ENCODE data around the gene ESCO1.

ESCO1 gene

DNA sequence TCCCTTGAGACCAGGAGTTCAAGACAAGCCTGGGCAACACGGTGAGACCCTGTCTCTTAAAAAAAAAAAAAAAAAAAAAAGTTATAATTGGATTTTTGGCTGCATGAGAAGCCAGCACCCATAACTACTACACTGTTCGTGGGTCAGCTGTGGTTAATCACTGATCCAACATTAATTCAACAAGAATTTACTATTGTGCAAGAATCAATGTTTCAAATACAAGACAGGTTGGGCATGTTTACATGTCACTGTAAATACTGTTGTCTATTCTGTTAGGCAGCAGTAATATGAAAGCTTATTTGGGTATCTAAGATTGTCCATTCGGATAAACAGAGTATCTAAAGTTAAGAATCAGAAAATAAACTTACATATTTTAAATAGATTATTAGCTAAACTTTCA lies 62.3 kb downstream of the ESCO1 start:
- H3K9ac ChIP-seq: no peak overlapping the region
- no peaks in the 10 kb centered on the region for H3K4me1 ChIP-seq
- H3K9me3 ChIP-seq: no peaks in the 10 kb centered on the region
- H3K4me2 ChIP-seq: no peak overlapping the region
- H3K27ac ChIP-seq: no peak overlapping the region
- no peak for TF ChIP-seq Cebpa-rat (IDR thresholded peaks at IDR 0.05)
- H4K20me1 ChIP-seq: no peaks in the 10 kb centered on the region
- no peak overlapping the region for H3K4me3 ChIP-seq
- H3K27me3 ChIP-seq: no peaks in the 10 kb centered on the region
- H3K36me3 ChIP-seq: peaks cover 80% of the 10 kb centered on the region

DNA sequence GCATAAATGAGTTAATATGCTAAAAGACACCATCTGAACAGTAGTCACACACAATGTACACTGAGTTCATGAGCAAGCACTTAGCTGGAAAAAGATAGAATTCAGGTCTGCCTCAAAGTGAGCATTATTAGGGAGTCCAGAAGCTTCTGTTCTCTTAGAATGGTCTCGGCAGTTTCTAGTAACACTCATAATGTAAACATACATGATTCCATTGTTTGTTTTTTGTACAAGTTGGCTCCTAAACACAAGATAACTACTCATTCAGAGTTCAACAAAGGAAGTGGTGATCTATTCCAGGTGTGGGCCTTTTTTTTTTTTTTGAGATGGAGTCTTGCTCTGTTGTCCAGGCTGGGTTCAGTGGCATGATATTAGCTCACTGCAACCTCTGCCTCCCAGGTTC lies 66.2 kb downstream of the ESCO1 start:
- Histone ChIP-seq H3K27ac (no peak overlapping the region), H3K4me1 (no peaks in the 10 kb centered on the region), H3K4me2 (no peak overlapping the region), H3K4me3 (no peak overlapping the region), H3K9me3 (no peaks in the 10 kb centered on the region), H3K36me3 (peaks cover 89% of the 10 kb centered on the region), H4K20me1 (no peaks in the 10 kb centered on the region), H3K9ac (no peak overlapping the region), H3K27me3 (no peaks in the 10 kb centered on the region)
- TF ChIP-seq Cebpa-rat (IDR thresholded peaks at IDR 0.05): no peak

DNA sequence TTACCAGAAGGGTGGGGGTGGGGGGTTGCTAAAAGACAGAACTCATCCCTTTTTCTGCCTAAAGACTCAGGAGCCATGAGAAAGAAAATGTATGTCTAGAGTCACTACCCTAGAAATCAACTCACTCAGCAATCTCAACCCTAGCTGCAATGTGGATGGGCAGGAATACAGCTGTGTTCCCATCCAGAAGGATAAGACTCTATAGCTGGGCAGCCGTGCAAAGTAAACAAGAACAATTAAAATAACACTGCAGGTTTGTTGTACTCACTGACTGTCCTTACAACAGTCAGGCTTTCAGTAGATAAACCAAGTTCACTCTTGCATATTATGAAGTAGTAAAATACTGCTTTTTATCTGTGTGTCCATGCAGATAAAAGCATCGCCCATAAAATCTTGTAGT lies 74.0 kb downstream of the ESCO1 start:
- no peaks in the 10 kb centered on the region for H4K20me1 ChIP-seq
- H3K27ac ChIP-seq: no peak overlapping the region
- H3K4me1 ChIP-seq: no peaks in the 10 kb centered on the region
- H3K9me3 ChIP-seq: no peaks in the 10 kb centered on the region
- no peaks in the 10 kb centered on the region for H3K27me3 ChIP-seq
- no peak overlapping the region for H3K4me2 ChIP-seq
- H3K4me3 ChIP-seq: no peak overlapping the region
- H3K36me3 ChIP-seq: peaks cover 69% of the 10 kb centered on the region
- H3K9ac ChIP-seq: no peak overlapping the region
- no peak for TF ChIP-seq Cebpa-rat (IDR thresholded peaks at IDR 0.05)

DNA sequence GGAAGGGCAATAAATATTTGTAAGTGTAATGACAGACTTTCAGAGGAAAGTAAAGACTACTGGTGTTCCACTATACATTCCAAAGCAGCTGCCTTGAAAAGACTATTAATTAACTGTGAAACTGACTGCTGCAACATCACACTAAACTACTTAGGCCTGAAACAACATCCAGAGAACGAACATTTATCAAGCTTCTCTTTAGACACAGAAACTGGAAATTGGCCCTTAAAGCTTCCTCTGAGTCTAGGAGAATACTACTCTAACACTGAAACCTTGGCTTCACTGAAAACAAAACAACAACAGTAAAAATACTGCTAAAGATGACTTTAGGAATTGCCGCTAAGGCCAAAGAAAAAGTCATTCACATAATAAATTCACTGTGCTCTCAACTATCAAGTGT lies 74.6 kb downstream of the ESCO1 start:
- no peak for TF ChIP-seq Cebpa-rat (IDR thresholded peaks at IDR 0.05)
- no peak overlapping the region for H3K9ac ChIP-seq
- H3K4me2 ChIP-seq: no peak overlapping the region
- H3K4me3 ChIP-seq: no peak overlapping the region
- no peaks in the 10 kb centered on the region for H3K4me1 ChIP-seq
- no peaks in the 10 kb centered on the region for H4K20me1 ChIP-seq
- no peaks in the 10 kb centered on the region for H3K27me3 ChIP-seq
- H3K27ac ChIP-seq: no peak overlapping the region
- H3K36me3 ChIP-seq: peaks cover 69% of the 10 kb centered on the region
- no peaks in the 10 kb centered on the region for H3K9me3 ChIP-seq

DNA sequence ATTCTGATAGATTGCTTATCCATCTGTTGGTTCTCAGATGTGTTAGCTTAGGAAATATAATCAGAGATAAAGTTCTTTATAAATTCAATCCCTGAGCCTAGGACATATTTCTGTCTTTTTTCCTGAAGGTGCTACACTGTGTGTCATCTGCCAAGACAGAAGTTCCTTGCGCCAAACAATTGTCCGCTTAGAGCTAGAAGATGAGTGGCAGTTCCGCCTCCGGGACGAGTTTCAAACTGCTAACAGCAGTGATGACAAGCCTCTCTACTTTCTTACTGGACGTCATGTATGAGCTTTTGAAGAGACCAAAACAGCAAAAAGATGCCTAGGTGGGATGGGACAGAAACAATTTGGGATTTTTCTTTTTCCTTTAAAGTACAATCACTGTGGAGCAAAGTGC lies 78.0 kb downstream of the ESCO1 start:
- H3K4me1 ChIP-seq: no peaks in the 10 kb centered on the region
- no peaks in the 10 kb centered on the region for H3K9me3 ChIP-seq
- H3K4me2 ChIP-seq: no peak overlapping the region
- H3K27ac ChIP-seq: no peak overlapping the region
- no peaks in the 10 kb centered on the region for H4K20me1 ChIP-seq
- peaks cover 60% of the 10 kb centered on the region for H3K36me3 ChIP-seq
- no peak for TF ChIP-seq Cebpa-rat (IDR thresholded peaks at IDR 0.05)
- H3K27me3 ChIP-seq: no peaks in the 10 kb centered on the region
- no peak overlapping the region for H3K4me3 ChIP-seq
- no peak overlapping the region for H3K9ac ChIP-seq

DNA sequence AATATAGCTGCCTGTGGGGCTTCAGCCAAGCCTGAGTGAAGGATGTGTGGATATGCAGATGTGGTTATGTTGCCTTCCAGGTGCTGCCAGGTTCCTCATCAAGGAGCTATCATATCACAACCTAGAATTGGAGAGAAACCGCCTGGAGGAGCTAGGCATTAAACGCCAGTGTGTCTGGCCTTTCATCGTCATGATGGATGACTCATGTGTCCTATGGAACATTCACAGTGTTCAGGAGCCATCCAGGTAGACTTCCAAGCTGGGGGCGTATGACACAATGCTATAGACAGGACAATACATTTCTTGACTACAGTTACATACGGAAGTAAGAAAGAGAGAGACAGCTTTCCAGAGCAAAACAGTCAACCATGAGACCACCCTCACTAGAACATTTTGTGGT lies 86.8 kb downstream of the ESCO1 start:
- Histone ChIP-seq H3K9ac (no peak overlapping the region), H3K4me1 (no peaks in the 10 kb centered on the region), H3K4me2 (no peak overlapping the region), H3K27ac (no peak overlapping the region), H3K9me3 (peaks cover 6% of the 10 kb centered on the region; the same call in 1 of the 2 replicates), H3K36me3 (peaks cover 36% of the 10 kb centered on the region; the same call in 1 of the 2 replicates), H4K20me1 (no peaks in the 10 kb centered on the region), H3K4me3 (no peak overlapping the region), H3K27me3 (no peaks in the 10 kb centered on the region)
- no peak for TF ChIP-seq Cebpa-rat (IDR thresholded peaks at IDR 0.05)

DNA sequence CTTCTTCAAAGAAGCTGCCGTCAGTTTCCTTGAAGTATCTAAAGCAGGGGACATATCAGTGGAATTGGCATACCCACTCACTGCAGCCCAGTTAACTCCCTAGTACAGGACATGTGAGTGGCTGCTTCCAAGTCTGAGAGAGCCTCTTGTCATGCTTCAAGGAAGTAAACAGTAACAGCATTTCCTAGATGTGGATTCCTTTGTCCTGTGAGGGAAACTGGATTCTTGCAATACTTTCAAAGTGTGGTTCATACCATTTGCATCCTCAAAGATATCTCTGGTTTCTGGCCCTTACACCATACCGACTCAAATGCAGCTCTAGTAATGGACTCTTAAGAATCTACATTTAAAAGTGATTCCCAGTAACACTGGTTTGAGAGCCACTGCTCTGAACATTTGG lies 87.2 kb downstream of the ESCO1 start:
- peaks cover 35% of the 10 kb centered on the region; the same call in 1 of the 2 replicates for H3K36me3 ChIP-seq
- no peak for TF ChIP-seq Cebpa-rat (IDR thresholded peaks at IDR 0.05)

DNA sequence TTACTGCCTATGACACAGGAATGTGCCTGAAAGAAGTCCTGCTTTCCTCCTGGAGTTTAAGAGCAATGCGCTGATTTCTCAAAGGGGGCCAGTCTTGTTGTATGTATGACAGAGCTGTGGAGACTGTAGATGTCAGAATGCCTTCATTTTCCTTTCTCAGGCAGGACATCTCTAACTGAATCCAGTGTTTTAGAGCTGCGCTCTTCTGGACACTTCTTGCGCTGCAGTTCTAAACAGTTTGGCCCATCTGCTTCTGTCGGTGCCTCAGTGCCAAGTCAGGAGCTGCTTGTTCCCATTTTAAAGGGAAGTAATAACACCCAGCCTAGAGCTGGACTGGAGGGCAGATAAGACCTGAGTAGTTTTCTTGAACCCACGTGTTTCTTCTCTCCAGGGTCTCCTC lies 91.4 kb downstream of the ESCO1 start:
- no peak for TF ChIP-seq Cebpa-rat (IDR thresholded peaks at IDR 0.05)
- Histone ChIP-seq H3K9ac (no peak overlapping the region), H3K27ac (no peak overlapping the region), H3K36me3 (peaks cover 12% of the 10 kb centered on the region; the same call in 1 of the 2 replicates), H3K4me1 (no peaks in the 10 kb centered on the region), H3K27me3 (no peaks in the 10 kb centered on the region), H3K9me3 (peaks cover 6% of the 10 kb centered on the region; the same call in 1 of the 2 replicates), H4K20me1 (no peaks in the 10 kb centered on the region), H3K4me3 (no peak overlapping the region), H3K4me2 (no peak overlapping the region)

More for the DNA sequence above, 87.2 kb downstream of the ESCO1 start:
- Histone ChIP-seq H3K4me2 (no peak overlapping the region), H3K4me3 (no peak overlapping the region), H3K27ac (no peak overlapping the region), H3K27me3 (no peaks in the 10 kb centered on the region), H3K9me3 (peaks cover 6% of the 10 kb centered on the region; the same call in 1 of the 2 replicates), H3K4me1 (no peaks in the 10 kb centered on the region), H3K9ac (no peak overlapping the region), H4K20me1 (no peaks in the 10 kb centered on the region)

DNA sequence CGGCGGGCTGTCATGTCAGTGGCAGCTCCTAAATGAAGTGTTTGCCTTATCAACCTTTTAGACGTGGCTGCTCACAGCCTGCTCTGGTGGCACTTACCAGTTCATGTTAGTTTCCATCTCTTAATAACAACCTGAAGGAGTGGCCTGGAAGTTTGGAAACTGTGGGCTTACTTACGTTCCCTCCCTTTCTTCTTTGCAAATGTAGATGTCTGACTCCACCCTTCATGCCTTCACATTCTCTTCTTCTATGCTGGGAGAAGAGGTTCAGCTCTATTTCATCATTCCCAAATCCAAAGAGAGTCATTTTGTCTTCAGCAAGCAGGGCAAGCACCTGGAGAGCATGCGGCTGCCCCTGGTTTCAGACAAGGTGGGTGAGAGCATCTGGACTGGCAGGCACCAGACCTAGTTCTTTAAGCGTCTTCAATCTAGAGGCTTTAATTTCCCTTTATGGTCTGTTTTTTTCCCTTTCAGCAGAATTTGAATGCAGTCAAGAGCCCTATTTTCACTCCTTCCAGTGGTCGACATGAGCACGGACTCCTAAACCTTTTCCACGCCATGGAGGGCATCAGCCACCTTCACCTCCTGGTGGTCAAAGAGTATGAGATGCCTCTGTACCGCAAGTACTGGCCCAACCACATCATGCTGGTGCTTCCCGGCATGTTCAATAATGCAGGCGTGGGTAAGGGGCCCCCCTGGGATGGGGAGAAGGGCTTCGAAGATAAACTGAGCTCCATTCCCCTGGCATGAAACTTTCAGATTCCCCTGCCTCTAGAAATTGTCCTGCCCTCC lies 92.4 kb downstream of the ESCO1 start:
- Histone ChIP-seq H4K20me1 (no peaks in the 10 kb centered on the region), H3K27me3 (no peaks in the 10 kb centered on the region), H3K27ac (no peak overlapping the region), H3K4me1 (no peaks in the 10 kb centered on the region), H3K9me3 (peaks cover 6% of the 10 kb centered on the region; the same call in 1 of the 2 replicates), H3K36me3 (peaks cover 2% of the 10 kb centered on the region; the same call in 1 of the 2 replicates), H3K9ac (no peak overlapping the region), H3K4me2 (no peak overlapping the region), H3K4me3 (no peak overlapping the region)
- no peak for TF ChIP-seq Cebpa-rat (IDR thresholded peaks at IDR 0.05)

DNA sequence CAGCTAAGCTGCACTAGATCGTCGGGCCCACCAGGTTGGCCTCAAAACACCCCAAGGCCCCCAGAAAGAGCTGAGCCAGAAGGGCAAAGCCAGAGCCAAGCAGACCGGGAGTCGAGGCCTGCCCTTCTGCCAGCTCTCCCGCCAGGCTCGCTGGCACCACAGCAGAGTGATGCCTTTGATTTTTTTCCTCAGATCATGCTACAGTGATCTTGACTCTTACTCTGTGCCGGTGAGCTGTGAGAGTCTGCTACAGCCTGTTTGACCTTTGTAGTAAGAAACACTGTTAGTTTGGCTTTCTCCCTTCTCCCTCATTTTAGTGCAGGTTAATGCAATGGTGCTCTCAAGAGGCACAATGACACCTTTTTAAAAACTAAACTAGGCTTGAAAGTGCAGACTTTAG lies 97.8 kb downstream of the ESCO1 start:
- no peaks in the 10 kb centered on the region for H3K36me3 ChIP-seq
- H3K9ac ChIP-seq: no peak overlapping the region
- H3K4me3 ChIP-seq: no peak overlapping the region
- no peaks in the 10 kb centered on the region for H3K4me1 ChIP-seq
- H3K4me2 ChIP-seq: no peak overlapping the region
- no peaks in the 10 kb centered on the region for H3K27me3 ChIP-seq
- no peaks in the 10 kb centered on the region for H3K9me3 ChIP-seq
- TF ChIP-seq Cebpa-rat (IDR thresholded peaks at IDR 0.05): no peak
- H4K20me1 ChIP-seq: no peaks in the 10 kb centered on the region
- no peak overlapping the region for H3K27ac ChIP-seq
